BJ (cell line): ENCODE measurements around the gene ESRRG. TPM values are rescaled to one million over a fixed set of nuclear protein-coding genes. Genes with fewer than 3 reads are reported as not detected.
A peak's percentile ranks its signal among the peaks of the same experiment; 100 is the strongest.

Experiments used
- CTCF ChIA-PET: fragments of 350-600 bp; formaldehyde crosslinking; extraction: SDS; loops from one replicate; lab custom pipeline; 2021; ENCODE audit warnings: antibody characterized with exemption, inconsistent platforms; lab: Yijun Ruan, JAX
- POLR2A ChIA-PET: fragments of 300-600 bp; sonication (Branson Sonifier 250); formaldehyde crosslinking; extraction: SDS; loops from one replicate; lab custom pipeline; 2021; ENCODE audit warnings: antibody characterized with exemption; lab: Charles Lee
- DNase-seq: peaks from one replicate; pipeline ENCODE4 v3.0.0-alpha.2; 2011; ENCODE audit warnings: low read depth
- H3K27me3 ChIP-seq: 2 replicates; pipeline ENCODE4 v1.6.0; 2011; ENCODE audit warnings: low read length; ENCODE audit not compliant: control insufficient read depth, insufficient read depth
- H3K36me3 ChIP-seq: 2 replicates; pipeline ENCODE4 v1.5.1; 2011; ENCODE audit warnings: low read length; ENCODE audit not compliant: control insufficient read depth, insufficient read depth
- H3K4me3 ChIP-seq: 2 replicates; pipeline ENCODE4 v1.5.1; 2011; ENCODE audit warnings: low read depth, mild to moderate bottlenecking, control low read depth, low read length
- polyA plus RNA-seq: library from polyadenylated mRNA; depleted of rRNA; stranded (reverse); fragments of >200 nt; gene quantifications from 2 replicates; pipeline ENCODE4 v1.2.3, GENCODE V29; 2011
- TF ChIP-seq, protein P1 (sequence below): IDR thresholded peaks from 2 replicates; pipeline ENCODE4 v1.5.1; 2011; ENCODE audit warnings: low read depth, mild to moderate bottlenecking, control low read depth, inconsistent platforms, low read length, moderate library complexity; ENCODE audit not compliant: insufficient read depth

Gene ESRRG
- polyA plus RNA-seq, 1 experiment, result 0.05 TPM

DNA sequence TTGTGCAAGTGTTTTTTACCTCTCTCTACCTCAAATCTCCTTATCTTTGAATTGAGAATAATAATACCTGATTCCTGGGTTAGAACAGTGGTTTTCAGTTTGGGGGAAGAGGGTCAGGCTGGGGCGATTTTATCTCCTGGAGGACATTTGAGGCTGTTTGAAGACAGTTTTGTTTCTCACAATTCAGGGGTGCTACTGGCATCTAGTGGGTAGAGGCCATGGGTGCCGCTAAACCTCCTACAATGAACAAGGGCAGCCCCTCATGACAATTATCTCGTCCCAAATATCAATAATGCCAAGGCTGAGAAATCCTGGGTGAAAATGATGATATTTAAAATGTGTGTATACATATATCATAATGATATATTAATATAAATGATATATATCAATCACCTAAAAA, 160.8 kb downstream of the ESRRG start:
- ChIA-PET CTCF (no interaction called here), POLR2A (no interaction called here)
- H3K27me3 ChIP-seq, result no peaks in the 10 kb centered on the region; the same call in 1 of the 2 replicates
- no peak overlapping the region for H3K4me3 ChIP-seq
- H3K36me3 ChIP-seq, result no peaks in the 10 kb centered on the region
- TF ChIP-seq, protein P1, sequence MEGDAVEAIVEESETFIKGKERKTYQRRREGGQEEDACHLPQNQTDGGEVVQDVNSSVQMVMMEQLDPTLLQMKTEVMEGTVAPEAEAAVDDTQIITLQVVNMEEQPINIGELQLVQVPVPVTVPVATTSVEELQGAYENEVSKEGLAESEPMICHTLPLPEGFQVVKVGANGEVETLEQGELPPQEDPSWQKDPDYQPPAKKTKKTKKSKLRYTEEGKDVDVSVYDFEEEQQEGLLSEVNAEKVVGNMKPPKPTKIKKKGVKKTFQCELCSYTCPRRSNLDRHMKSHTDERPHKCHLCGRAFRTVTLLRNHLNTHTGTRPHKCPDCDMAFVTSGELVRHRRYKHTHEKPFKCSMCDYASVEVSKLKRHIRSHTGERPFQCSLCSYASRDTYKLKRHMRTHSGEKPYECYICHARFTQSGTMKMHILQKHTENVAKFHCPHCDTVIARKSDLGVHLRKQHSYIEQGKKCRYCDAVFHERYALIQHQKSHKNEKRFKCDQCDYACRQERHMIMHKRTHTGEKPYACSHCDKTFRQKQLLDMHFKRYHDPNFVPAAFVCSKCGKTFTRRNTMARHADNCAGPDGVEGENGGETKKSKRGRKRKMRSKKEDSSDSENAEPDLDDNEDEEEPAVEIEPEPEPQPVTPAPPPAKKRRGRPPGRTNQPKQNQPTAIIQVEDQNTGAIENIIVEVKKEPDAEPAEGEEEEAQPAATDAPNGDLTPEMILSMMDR, result peak; percentile 25; the same call in 1 of the 2 replicates
- no peak for DNase-seq

DNA sequence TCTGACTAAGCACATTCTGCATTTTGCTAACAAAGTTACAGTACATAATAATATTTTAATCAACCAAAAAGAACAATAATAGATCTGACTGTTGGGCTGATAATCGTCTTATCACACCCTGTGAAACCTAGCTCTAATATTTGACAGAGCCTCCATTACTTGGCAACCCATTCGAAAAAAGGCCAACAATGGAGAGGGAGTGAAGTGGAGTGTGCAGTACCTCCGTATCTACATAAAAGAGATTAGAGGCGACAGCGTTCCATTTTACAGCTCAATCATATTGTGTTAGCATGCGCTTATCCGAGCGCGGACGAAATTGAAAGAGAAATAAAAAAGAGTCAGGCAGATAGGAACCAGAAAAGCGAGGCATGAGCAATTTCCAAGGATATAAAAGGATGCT, 162.7 kb downstream of the ESRRG start:
- no peaks in the 10 kb centered on the region for H3K36me3 ChIP-seq
- H3K4me3 ChIP-seq, result no peak overlapping the region
- H3K27me3 ChIP-seq, result no peaks in the 10 kb centered on the region; the same call in 1 of the 2 replicates
- CTCF ChIA-PET, result no interaction called here
- POLR2A ChIA-PET, result no interaction called here
- TF ChIP-seq, protein P1, result no peak
- DNase-seq, result no peak

DNA sequence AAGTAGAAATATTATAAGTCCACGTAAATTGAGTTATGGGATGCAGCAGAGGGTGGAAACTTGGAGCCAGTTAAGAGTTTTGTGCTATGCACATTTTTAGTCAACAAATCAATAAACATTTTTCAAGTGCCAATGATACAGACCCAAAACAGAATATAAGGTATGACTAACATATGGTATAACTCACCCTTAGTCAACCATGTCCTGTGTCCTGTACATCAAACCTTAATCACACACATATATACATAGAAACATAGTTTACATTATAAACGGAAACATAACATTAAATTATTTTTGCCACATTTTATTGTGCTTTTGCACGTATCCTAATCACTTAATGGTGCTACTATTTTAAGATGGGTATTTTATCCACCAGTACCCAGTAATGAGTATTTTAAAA, 163.9 kb downstream of the ESRRG start:
- ChIA-PET POLR2A (no interaction called here), CTCF (no interaction called here)
- DNase-seq, result no peak
- TF ChIP-seq, protein P1, result no peak
- Histone ChIP-seq H3K27me3 (no peaks in the 10 kb centered on the region; the same call in 1 of the 2 replicates), H3K36me3 (no peaks in the 10 kb centered on the region), H3K4me3 (no peak overlapping the region)

DNA sequence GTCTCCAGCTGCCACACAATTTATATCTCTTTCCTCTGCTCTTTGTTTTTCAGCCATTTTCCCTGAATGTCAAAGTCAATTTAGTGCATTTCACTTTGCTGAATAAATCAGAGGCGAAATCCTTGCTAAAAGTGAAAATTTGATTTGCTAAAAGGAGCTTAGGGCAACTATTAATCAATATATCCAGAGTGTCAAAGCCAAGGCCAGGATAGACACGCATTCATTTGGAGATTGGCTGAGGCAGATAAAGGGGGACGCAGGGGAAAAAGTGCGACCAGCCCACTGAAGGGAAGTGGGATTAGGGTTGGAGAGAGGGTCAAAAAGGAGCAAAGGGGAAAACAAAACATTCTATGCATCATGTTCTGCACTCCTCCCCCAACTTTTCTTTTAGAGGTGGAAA, 167.6 kb downstream of the ESRRG start:
- no peaks in the 10 kb centered on the region for H3K36me3 ChIP-seq
- H3K4me3 ChIP-seq, result no peak overlapping the region
- ChIA-PET CTCF (interaction anchor here (0.9 to 3.5 kb wide), 3 partner anchors 11 to 334 kb away, joined by 3 to 17 read pairs (median 3); no protein-coding TSS in a partner anchor), POLR2A (no interaction called here)
- DNase-seq, result no peak
- no peaks in the 10 kb centered on the region for H3K27me3 ChIP-seq
- TF ChIP-seq, protein P1, result no peak

DNA sequence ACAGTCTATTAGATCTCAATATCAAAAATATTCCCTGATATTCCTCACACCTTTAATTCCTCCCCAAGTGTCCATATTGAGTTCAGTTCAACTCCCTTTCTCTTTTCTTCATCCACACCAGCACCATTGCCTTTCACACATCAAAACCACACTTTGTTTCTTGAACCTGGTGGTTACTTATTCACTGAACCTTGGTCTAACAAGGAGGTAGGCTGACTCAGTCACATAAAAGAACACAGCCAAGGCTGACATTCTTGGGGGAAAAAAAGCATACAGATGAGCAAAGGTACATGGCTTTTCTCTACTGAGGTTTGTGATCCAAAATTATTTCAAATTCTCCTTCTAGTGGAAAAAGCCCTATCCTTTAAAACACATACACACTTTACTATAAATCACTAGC, 168.3 kb downstream of the ESRRG start:
- no peaks in the 10 kb centered on the region for H3K27me3 ChIP-seq
- no peak for DNase-seq
- ChIA-PET POLR2A (no interaction called here), CTCF (interaction anchor here (3.5 kb wide), 1 partner anchor 12 kb away, joined by 17 read pairs; no protein-coding TSS in a partner anchor)
- H3K4me3 ChIP-seq, result no peak overlapping the region
- TF ChIP-seq, protein P1, result no peak
- H3K36me3 ChIP-seq, result no peaks in the 10 kb centered on the region
